ENCODE measurements around the gene DNLZ.

DNA sequence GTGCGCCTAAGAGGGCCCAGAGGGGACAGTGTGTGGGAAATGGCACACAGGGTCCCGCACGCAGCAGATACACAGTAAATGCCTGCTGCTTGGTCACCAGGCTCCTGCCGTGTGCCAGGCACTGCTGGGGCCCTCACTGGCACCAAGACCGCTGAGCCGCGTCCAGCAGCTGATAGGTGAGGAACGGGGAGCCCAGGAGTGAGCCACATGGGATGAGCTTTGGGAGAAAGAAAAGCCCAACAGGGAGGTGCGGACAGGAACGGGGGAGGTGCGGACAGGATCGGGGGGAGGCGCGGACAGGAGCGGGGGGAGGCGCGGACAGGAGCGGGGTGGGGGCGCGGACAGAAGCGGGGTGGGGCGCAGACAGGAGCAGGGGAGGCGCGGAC, 19.7 kb downstream of the DNLZ start:
- TF ChIP-seq, protein P1, sequence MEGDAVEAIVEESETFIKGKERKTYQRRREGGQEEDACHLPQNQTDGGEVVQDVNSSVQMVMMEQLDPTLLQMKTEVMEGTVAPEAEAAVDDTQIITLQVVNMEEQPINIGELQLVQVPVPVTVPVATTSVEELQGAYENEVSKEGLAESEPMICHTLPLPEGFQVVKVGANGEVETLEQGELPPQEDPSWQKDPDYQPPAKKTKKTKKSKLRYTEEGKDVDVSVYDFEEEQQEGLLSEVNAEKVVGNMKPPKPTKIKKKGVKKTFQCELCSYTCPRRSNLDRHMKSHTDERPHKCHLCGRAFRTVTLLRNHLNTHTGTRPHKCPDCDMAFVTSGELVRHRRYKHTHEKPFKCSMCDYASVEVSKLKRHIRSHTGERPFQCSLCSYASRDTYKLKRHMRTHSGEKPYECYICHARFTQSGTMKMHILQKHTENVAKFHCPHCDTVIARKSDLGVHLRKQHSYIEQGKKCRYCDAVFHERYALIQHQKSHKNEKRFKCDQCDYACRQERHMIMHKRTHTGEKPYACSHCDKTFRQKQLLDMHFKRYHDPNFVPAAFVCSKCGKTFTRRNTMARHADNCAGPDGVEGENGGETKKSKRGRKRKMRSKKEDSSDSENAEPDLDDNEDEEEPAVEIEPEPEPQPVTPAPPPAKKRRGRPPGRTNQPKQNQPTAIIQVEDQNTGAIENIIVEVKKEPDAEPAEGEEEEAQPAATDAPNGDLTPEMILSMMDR (IDR thresholded peaks at IDR 0.05) = no peak
- no peak for TF ChIP-seq POLR2A (IDR thresholded peaks at IDR 0.05)

Measured in adrenal gland (tissue), 5 donors.